Epidermal melanocyte (primary cell): ENCODE measurements around the gene STK36.

Experiments used
- DNase-seq: peaks from one replicate; pipeline ENCODE4 v3.0.0; 2011; ENCODE audit warnings: low spot score; ENCODE audit not compliant: insufficient read length

STK36 gene

GRCh38 chr2:218718058-218718457 lies 46.2 kb downstream of the STK36 start:
- DNase-seq: no peak

- DNase-seq: no peak
Measured at GRCh38 chr2:218719457-218719856, 47.6 kb downstream of the STK36 start.

GRCh38 chr2:218720048-218721041 lies 48.5 kb downstream of the STK36 start:
- no peak for DNase-seq

- DNase-seq: no peak
Measured at GRCh38 chr2:218721488-218721887, 49.6 kb downstream of the STK36 start.

GRCh38 chr2:218721934-218722333 lies 50.0 kb downstream of the STK36 start:
- DNase-seq: no peak

GRCh38 chr2:218722419-218722818 lies 50.5 kb downstream of the STK36 start:
- no peak for DNase-seq

- DNase-seq: no peak
Measured at GRCh38 chr2:218722876-218723785, 51.2 kb downstream of the STK36 start.

GRCh38 chr2:218726004-218726574 lies 54.2 kb downstream of the STK36 start:
- no peak for DNase-seq

- no peak for DNase-seq
Measured at GRCh38 chr2:218727502-218728165, 55.7 kb downstream of the STK36 start.

GRCh38 chr2:218729640-218730039 lies 57.8 kb downstream of the STK36 start:
- no peak for DNase-seq

- DNase-seq: no peak
Measured at GRCh38 chr2:218732052-218732760, 60.3 kb downstream of the STK36 start.

GRCh38 chr2:218732761-218733158 lies 60.9 kb downstream of the STK36 start:
- DNase-seq: no peak

- no peak for DNase-seq
Measured at GRCh38 chr2:218733171-218734021, 61.5 kb downstream of the STK36 start.

- no peak for DNase-seq
Measured at GRCh38 chr2:218734190-218734975, 62.5 kb downstream of the STK36 start.

- DNase-seq: no peak
Measured at GRCh38 chr2:218736531-218736930, 64.6 kb downstream of the STK36 start.

GRCh38 chr2:218743068-218743467 lies 71.2 kb downstream of the STK36 start:
- no peak for DNase-seq

- no peak for DNase-seq
Measured at GRCh38 chr2:218744615-218745014, 72.7 kb downstream of the STK36 start.

- DNase-seq: no peak
Measured at GRCh38 chr2:218745160-218745558, 73.3 kb downstream of the STK36 start.
